Small intestine (tissue), 16 donors: Measurements from ENCODE around the gene GOLGA8K. TPM values are rescaled to one million over a fixed set of nuclear protein-coding genes. Genes with fewer than 3 reads are reported as not detected.
"Not testable (repeated sequence)": the region's sequence is repeated elsewhere in the genome, so short reads cannot be mapped to it uniquely, and the experiment has no call there.

Source experiments
- DNase-seq, 2 donors: peaks; one replicate each; pipeline versions ENCODE4 v3.0.0 to v3.0.0-alpha.2; 2013
- FAIRE-seq: peaks from 2 replicates; lab custom pipeline; 2012; peaks lifted over from hg19 to GRCh38; lab: Jason Lieb, UNC
- H3K27ac ChIP-seq, 3 donors: one replicate each; pipeline ENCODE4 v1.5.1; 2013; ENCODE audit warnings: low read length in 2 of 3, mild to moderate bottlenecking in 2 of 3, control low read depth in 1 of 3, inconsistent platforms in 1 of 3, low read depth in 1 of 3, moderate library complexity in 1 of 3
- H3K27me3 ChIP-seq, 3 donors: one replicate each; pipeline ENCODE4 v1.6.1; 2013; ENCODE audit warnings: low read length in 3 of 3, inconsistent platforms in 1 of 3; ENCODE audit not compliant: control insufficient read depth in 3 of 3, insufficient read depth in 3 of 3
- H3K36me3 ChIP-seq, 3 donors: one replicate each; pipeline ENCODE4 v1.6.1; 2013; ENCODE audit warnings: low read length in 3 of 3, inconsistent platforms in 1 of 3, low read depth in 1 of 3, mild to moderate bottlenecking in 1 of 3, moderate library complexity in 1 of 3; ENCODE audit not compliant: control insufficient read depth in 3 of 3, insufficient read depth in 2 of 3
- H3K4me1 ChIP-seq, 3 donors: one replicate each; pipeline ENCODE4 v1.6.1; 2013; ENCODE audit warnings: low read length in 2 of 3, inconsistent platforms in 1 of 3, low read depth in 1 of 3, mild to moderate bottlenecking in 1 of 3, moderate library complexity in 1 of 3; ENCODE audit not compliant: control insufficient read depth in 3 of 3, insufficient read depth in 2 of 3
- H3K4me3 ChIP-seq, 3 donors: one replicate each; pipeline ENCODE4 v1.5.1; 2013; ENCODE audit warnings: low read length in 3 of 3, control low read depth in 1 of 3, inconsistent platforms in 1 of 3, low read depth in 1 of 3, mild to moderate bottlenecking in 1 of 3, moderate library complexity in 1 of 3
- H3K9me3 ChIP-seq, 2 donors: one replicate each; pipeline ENCODE4 v1.6.1; 2013; ENCODE audit warnings: low read depth in 1 of 2, low read length in 1 of 2; ENCODE audit not compliant: control insufficient read depth in 2 of 2, insufficient read depth in 1 of 2
- WGBS, 3 donors: extraction: QIAGEN DNeasy Blood & Tissue Kit; methylation state at CpG; one replicate each; pipeline ENCODE4 v1.1.7; 2013; 5-methylcytosine and 5-hydroxymethylcytosine counted together
- long read RNA-seq, 10 donors: transcript quantifications; one replicate each; lab custom pipeline, GENCODE V29; 2026
- polyA plus RNA-seq, 4 donors: library from polyadenylated mRNA; stranded (reverse) in 3 of 4; unstranded in 1 of 4; fragments of 200-250 nt in 3 of 4; fragments of 120-200 nt in 1 of 4; gene quantifications; one replicate each; pipeline versions ENCODE4 v1.2.1 to v1.2.3, GENCODE V29; 2013
- donor health status: healthy with polysubstance abuse.
- donor health status: control.
- donor health status: control.
- donor health status: Bipolar disorder and iron deficiency.
- donor health status: healthy.

The GOLGA8K gene, protein sequence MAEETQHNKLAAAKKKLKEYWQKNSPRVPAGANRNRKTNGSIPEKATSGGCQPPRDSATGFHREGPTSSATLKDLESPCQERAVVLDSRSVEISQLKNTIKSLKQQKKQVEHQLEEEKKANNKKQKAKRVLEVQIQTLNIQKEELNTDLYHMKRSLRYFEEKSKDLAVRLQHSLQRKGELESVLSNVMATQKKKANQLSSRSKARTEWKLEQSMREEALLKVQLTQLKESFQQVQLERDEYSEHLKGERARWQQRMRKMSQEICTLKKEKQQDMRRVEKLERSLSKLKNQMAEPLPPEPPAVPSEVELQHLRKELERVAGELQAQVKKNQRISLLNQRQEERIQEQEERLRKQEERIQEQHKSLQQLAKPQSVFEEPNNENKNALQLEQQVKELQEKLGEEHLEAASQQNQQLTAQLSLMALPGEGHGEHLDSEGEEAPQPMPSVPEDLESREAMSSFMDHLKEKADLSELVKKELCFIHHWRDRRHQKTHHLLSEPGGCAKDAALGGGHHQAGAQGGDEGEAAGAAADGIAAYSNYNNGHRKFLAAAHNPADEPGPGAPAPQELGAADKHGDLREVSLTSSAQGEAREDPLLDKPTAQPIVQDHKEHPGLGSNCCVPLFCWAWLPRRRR
- polyA plus RNA-seq, result 1 to 10 TPM in 1 of 4 donors, under 1 TPM in 1, not detected in 2; 0.07 to 1.0 TPM
- long read RNA-seq, donor 1, result 0 reads
- long read RNA-seq, donor 2, result 0 reads
- long read RNA-seq, donor 3, result 0 reads
- long read RNA-seq, donor 4, result 0 reads
- long read RNA-seq, donor 5, result 0 reads
- long read RNA-seq, donor 6, result 0 reads
- long read RNA-seq, donor 7, result 0 reads
- long read RNA-seq, donor 8, result 0 reads
- long read RNA-seq, donor 9, result 0 reads
- long read RNA-seq, donor 10, result 0 reads

DNA sequence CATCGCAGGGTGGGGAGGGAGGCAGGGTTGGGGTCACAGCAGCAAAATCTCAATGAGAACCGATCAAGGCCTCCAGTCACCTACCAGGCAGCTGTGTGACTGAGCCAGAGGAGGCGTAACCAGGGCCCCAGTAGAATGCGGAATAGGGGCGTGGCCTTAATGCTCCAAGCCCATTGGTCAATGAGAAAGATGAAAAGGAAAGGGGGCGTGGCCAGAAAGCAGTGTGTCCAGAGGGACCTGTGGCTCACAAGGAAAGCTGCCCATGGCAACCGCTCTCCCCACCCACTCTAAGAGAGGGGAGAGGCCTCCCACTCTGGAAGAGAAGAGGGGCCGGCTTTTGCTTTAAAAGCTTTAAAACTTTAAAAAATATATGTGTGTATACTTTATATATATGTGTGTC, at the start of gene GOLGA8K:
Gene GOLGA8K (minus strand): TSS at position 101 of the 400 bp plus-strand sequence. CDS start 98 bp downstream, at position 3.
- not testable (repeated sequence) for H3K27me3 ChIP-seq, H3K27ac ChIP-seq, H3K36me3 ChIP-seq, FAIRE-seq, H3K4me1 ChIP-seq, DNase-seq, H3K4me3 ChIP-seq, H3K9me3 ChIP-seq
- no CpG with 5 or more reads among the region's 8 CpGs for WGBS, 3 donors

DNA sequence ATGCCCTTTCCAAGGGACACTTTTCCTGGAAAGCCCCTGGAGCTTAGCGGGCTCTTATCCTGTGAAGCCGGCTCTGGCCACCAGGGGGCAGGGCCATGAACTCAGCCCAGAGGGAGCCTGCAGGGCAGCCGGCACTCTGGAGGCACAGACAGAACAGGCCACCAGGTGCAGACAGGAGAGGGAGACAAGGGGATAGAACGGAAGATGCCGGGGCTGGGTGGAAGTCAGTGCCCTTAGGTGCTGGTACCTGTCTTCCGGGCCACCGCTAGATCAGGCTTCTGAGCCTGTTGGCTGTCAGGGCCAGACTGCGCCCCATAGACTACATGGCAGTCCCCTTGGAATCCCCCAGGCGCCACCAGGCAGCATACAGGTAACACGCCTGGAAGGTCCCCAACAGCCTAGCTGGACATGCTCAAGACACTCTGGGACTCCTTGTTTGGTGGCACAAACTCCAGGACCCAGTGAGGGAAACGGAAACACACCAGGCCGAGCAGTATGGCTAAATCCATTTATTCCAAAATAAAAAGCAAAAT, 37.4 kb upstream of the GOLGA8K start:
- H3K36me3 ChIP-seq, DNase-seq, H3K27me3 ChIP-seq, H3K4me1 ChIP-seq, H3K27ac ChIP-seq, H3K4me3 ChIP-seq, H3K9me3 ChIP-seq, FAIRE-seq: not testable (repeated sequence)
- WGBS, 3 donors, result 24 to 30% methylated on average over 4 to 5 of the region's 12 CpGs; no CpG with 5 or more reads in 1 of the 3 donors

DNA sequence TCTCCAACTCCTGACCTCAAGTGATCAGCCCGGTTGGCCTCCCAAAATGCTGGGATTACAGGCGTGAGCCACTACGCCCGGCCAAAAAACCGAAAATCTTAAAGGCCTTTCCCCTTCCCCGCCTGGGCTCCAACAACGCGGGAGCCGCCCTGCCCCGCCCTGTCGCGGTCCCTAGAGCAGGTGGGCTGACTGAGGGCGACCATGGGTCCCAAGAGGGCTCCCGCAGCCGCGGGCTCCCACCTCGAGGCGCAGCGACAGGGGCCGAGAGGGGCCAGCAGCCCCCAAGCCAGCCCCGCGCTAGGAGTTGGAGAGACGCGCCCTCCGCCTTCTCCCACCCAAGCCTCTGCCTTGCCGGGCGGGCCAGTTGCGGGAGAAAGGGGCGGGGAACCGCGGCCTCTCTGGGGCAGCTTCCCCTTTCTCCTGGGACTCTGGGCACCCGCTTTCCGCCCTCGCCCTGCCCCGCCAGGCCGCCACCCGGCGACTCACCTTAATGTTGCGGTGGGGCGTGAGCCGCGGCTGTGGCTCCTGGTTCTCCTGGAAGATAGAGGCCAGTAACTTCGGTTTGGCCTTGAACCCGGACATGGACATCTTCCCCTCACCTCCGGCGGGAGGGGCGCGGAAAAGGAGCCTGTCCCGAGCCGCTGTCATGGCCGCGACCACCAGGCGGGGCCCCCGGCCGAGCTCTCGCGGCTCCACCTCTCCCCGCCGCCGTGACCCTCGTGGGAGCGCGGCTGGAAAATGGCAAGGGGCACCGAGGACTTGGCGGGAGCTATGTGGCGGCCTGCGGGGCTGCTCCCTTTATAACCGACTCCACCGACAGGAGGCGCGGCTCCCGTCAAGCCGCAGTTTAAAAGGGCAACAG, 31.2 kb upstream of the GOLGA8K start:
- H3K4me1 ChIP-seq, result not testable (repeated sequence)

DNA sequence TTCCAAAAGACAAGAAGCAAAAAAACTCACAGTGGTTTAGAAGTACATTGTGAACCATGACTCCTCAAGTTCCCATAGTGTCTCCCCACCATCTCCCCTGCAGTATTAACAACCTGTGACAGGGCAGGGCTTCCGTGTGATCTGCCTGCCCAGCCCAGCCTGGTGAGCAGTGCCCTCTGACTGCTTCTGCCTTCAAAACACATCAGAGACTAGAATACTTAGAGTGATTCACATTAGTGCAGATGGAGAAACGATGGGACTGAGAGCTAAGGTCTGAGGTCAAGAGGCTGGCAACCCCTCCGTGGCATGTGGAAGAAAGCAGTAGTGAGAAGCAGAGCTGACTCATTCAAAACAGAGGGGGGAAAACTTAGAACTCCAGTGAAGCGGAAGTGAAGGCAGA, 24.5 kb upstream of the GOLGA8K start:
- H3K4me1 ChIP-seq, H3K27me3 ChIP-seq, H3K36me3 ChIP-seq, FAIRE-seq, H3K27ac ChIP-seq, H3K4me3 ChIP-seq, DNase-seq, H3K9me3 ChIP-seq: not testable (repeated sequence)
- 13 to 18% (median 14%) methylated on average over 1 of the region's 4 CpGs for WGBS, 3 donors

More for the DNA sequence above, 31.2 kb upstream of the GOLGA8K start:
- H3K36me3 ChIP-seq, H3K9me3 ChIP-seq, H3K27ac ChIP-seq, DNase-seq, H3K27me3 ChIP-seq, H3K4me3 ChIP-seq, FAIRE-seq: not testable (repeated sequence)
- WGBS, 3 donors, result no CpG with 5 or more reads among the region's 73 CpGs

DNA sequence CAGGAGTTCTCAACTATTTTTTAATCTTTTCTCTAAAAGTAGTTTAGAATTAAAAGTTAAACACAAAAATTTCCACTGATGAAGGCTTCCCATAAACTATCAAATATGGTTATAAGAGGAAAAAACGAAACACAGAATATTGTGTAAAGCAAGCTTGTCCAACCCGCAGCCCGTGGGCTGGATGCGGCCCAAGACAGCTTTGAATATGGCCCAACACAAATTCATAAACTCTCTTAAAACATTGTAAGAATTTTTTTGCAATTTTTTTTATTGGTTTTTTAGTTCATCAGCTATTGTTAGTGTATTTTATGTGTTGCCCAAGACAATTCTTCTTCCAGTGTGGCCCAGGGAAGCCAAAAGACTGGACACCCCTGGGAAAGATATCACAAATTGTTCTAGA, 23.4 kb upstream of the GOLGA8K start:
- H3K27me3 ChIP-seq, H3K27ac ChIP-seq, H3K9me3 ChIP-seq, H3K36me3 ChIP-seq, DNase-seq, H3K4me3 ChIP-seq, FAIRE-seq, H3K4me1 ChIP-seq: not testable (repeated sequence)
- 72 to 89% (median 86%) methylated on average over 4 of the region's 4 CpGs for WGBS, 3 donors

DNA sequence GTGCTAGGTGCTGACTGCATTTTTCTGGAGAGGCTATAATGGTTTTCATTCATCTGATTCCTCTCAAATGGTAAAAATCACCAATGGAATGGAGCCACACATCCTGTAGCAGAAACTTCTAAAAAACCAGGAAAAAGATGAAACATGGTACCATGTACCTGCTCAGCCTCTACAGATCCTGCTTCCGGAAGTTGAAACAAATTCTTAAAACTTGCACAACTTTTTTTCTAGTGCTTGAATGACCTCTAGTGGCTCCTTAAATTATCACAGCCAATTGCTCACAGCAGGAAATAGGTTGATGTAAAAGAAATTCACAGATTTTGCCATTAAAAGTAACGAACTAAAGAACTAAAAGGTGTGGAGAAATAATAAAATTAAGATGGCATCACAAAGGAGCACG, 4.8 kb upstream of the GOLGA8K start:
- H3K4me1 ChIP-seq, result not testable (repeated sequence)
- peak; percentile 67 for FAIRE-seq
- 0 to 1% (median 0%) methylated on average over 2 of the region's 3 CpGs for WGBS, 3 donors

DNA sequence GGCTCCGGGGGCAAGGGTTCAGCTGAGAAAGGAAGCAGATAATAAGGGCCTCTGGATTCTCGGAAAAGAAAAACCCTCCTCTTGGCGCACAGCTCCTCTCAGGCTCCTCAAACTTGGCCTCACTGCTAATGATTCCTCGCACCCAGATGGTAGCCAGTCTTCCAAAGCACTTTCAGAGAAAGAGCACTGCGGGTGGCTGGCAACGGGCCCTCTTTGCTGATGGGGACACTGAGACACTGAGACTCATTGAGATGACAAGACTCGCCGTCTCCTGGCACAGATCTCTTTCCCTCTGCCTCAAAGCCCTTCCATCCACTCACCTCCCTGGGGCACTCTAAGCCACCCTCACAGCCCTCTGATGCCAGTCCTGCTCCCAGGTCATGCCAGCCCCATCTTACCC, 6.6 kb downstream of the GOLGA8K start:
- WGBS, 3 donors, result 72 to 89% methylated on average over 2 to 3 of the region's 8 CpGs; no CpG with 5 or more reads in 1 of the 3 donors
- not testable (repeated sequence) for FAIRE-seq, DNase-seq, H3K9me3 ChIP-seq, H3K4me3 ChIP-seq, H3K27me3 ChIP-seq, H3K36me3 ChIP-seq, H3K4me1 ChIP-seq, H3K27ac ChIP-seq

More for the DNA sequence above, 4.8 kb upstream of the GOLGA8K start:
- H3K36me3 ChIP-seq, DNase-seq, H3K4me3 ChIP-seq, H3K9me3 ChIP-seq, H3K27me3 ChIP-seq, H3K27ac ChIP-seq: not testable (repeated sequence)
